CD4-positive, CD25-positive, alpha-beta regulatory T cell (primary cell): ENCODE results near the gene ATOH8. TPM values are rescaled to one million over a fixed set of nuclear protein-coding genes. Genes with fewer than 3 reads are reported as not detected.
A peak's percentile ranks its signal among the peaks of the same experiment; 100 is the strongest.

Experiments
- ATAC-seq, 2 donors: fragments of 150-1000 bp; cut with Tn5 transposase; one replicate each; pipeline ENCODE4 v1.10.0; 2021; ENCODE audit warnings: low read depth in 2 of 2, moderate number of reproducible peaks in 2 of 2, moderate library complexity in 1 of 2
- DNase-seq, 3 donors: peaks; one replicate each; pipeline versions ENCODE4 v3.0.0 to v3.0.0-alpha.2; 2012 to 2022; ENCODE audit warnings: mixed read lengths in 1 of 3
- H3K27ac ChIP-seq: one replicate; pipeline ENCODE4 v1.7.0; 2013; ENCODE audit warnings: mild to moderate bottlenecking, low read length; ENCODE audit not compliant: insufficient read depth, poor library complexity, severe bottlenecking
- H3K27me3 ChIP-seq: one replicate; pipeline ENCODE4 v1.7.0; 2013; ENCODE audit warnings: low read length; ENCODE audit not compliant: control insufficient read depth, insufficient read depth
- H3K36me3 ChIP-seq: one replicate; pipeline ENCODE4 v1.7.0; 2013; ENCODE audit warnings: mild to moderate bottlenecking, low read length, moderate library complexity; ENCODE audit not compliant: control insufficient read depth, insufficient read depth
- H3K4me1 ChIP-seq: 2 replicates; pipeline ENCODE4 v1.7.0; 2013; ENCODE audit warnings: mild to moderate bottlenecking, low read length; ENCODE audit not compliant: insufficient read depth, control insufficient read depth, poor library complexity, severe bottlenecking
- H3K4me3 ChIP-seq: one replicate; pipeline ENCODE4 v1.7.0; 2013; ENCODE audit warnings: low read depth, mild to moderate bottlenecking, low read length, moderate library complexity
- H3K9me3 ChIP-seq, 2 experiments: 1 replicate in 1 of 2; 2 replicates in 1 of 2; pipeline ENCODE4 v1.7.0; 2013; ENCODE audit warnings: low read length in 2 of 2, mild to moderate bottlenecking in 1 of 2, moderate library complexity in 1 of 2; ENCODE audit not compliant: control insufficient read depth in 2 of 2
- H3K27ac Mint-ChIP-seq, 3 donors: one replicate each; pipeline ENCODE4 v1.8.0; 2020 to 2022; ENCODE audit warnings: mild to moderate bottlenecking in 3 of 3, mixed read lengths in 3 of 3, moderate library complexity in 2 of 3
- H3K27me3 Mint-ChIP-seq: one replicate; pipeline ENCODE4 v1.8.0; 2022; ENCODE audit warnings: mild to moderate bottlenecking, mixed read lengths
- H3K36me3 Mint-ChIP-seq: one replicate; pipeline ENCODE4 v1.8.0; 2020; ENCODE audit warnings: mixed read lengths
- H3K4me1 Mint-ChIP-seq, 4 donors: one replicate each; pipeline ENCODE4 v1.8.0; 2020 to 2022; ENCODE audit warnings: mixed read lengths in 4 of 4, mild to moderate bottlenecking in 1 of 4
- H3K4me3 Mint-ChIP-seq, 4 donors: one replicate each; pipeline ENCODE4 v1.8.0; 2020 to 2022; ENCODE audit warnings: mild to moderate bottlenecking in 4 of 4, mixed read lengths in 4 of 4, moderate library complexity in 3 of 4
- H3K9me3 Mint-ChIP-seq, 7 donors: one replicate each; pipeline ENCODE4 v1.8.0; 2020 to 2022; ENCODE audit warnings: mixed read lengths in 7 of 7, mild to moderate bottlenecking in 3 of 7, moderate library complexity in 2 of 7
- polyA plus RNA-seq, 4 donors: library from polyadenylated mRNA; unstranded; fragments of 300-500 nt; fragmentation: Illumina TruSeq; gene quantifications; one replicate each; pipeline ENCODE4 v1.2.3, GENCODE V29; 2021
- total RNA-seq: library from RNA; stranded (reverse); gene quantifications from one replicate; pipeline ENCODE4 v1.2.3, GENCODE V29; 2022

Gene ATOH8
- total and polyA plus RNA-seq, 5 donors from 2014 or later: not detected

- Mint-ChIP-seq H3K9me3 (no peaks in the 10 kb centered on the region), H3K36me3 (no peaks in the 10 kb centered on the region), H3K27me3 (peaks cover 40% of the 10 kb centered on the region), H3K4me1 (peaks cover 0 to 4% (median under 1%) of the 10 kb centered on the region in 4 donors), H3K27ac (no peak overlapping the region), H3K4me3 (no peak overlapping the region)
- Histone ChIP-seq H3K27me3 (peaks cover 9% of the 10 kb centered on the region), H3K9me3 (no peaks in the 10 kb centered on the region), H3K4me1 (peaks cover 2% of the 10 kb centered on the region), H3K4me3 (no peak overlapping the region), H3K27ac (no peak overlapping the region), H3K36me3 (no peaks in the 10 kb centered on the region)
- DNase-seq: no peak
- no peak for ATAC-seq
Measured at GRCh38 chr2:85760872-85761271, 7.1 kb downstream of the ATOH8 start.

GRCh38 chr2:85761512-85761944 is 7.7 kb downstream of the ATOH8 start:
- peaks cover 11% of the 10 kb centered on the region for H3K27me3 ChIP-seq
- H3K4me1 ChIP-seq: no peaks in the 10 kb centered on the region
- peaks cover 40% of the 10 kb centered on the region for H3K27me3 Mint-ChIP-seq
- no peak for ATAC-seq
- no peaks in the 10 kb centered on the region for H3K36me3 Mint-ChIP-seq
- no peaks in the 10 kb centered on the region for H3K9me3 ChIP-seq
- H3K27ac Mint-ChIP-seq: no peak overlapping the region
- H3K4me3 Mint-ChIP-seq: no peak overlapping the region
- no peak for DNase-seq
- no peak overlapping the region for H3K4me3 ChIP-seq
- H3K36me3 ChIP-seq: no peaks in the 10 kb centered on the region
- H3K4me1 Mint-ChIP-seq: peaks cover 0 to 2% (median under 1%) of the 10 kb centered on the region in 4 donors
- no peaks in the 10 kb centered on the region for H3K9me3 Mint-ChIP-seq
- no peak overlapping the region for H3K27ac ChIP-seq

- no peak overlapping the region for H3K4me3 Mint-ChIP-seq
- no peaks in the 10 kb centered on the region for H3K36me3 ChIP-seq
- H3K27ac Mint-ChIP-seq: no peak overlapping the region
- no peak overlapping the region for H3K4me3 ChIP-seq
- H3K27me3 Mint-ChIP-seq: peaks cover 40% of the 10 kb centered on the region
- DNase-seq (no peak), ATAC-seq (no peak)
- no peaks in the 10 kb centered on the region for H3K9me3 Mint-ChIP-seq
- H3K27ac ChIP-seq: no peak overlapping the region
- no peaks in the 10 kb centered on the region for H3K36me3 Mint-ChIP-seq
- H3K9me3 ChIP-seq: no peaks in the 10 kb centered on the region
- H3K4me1 ChIP-seq: no peaks in the 10 kb centered on the region
- H3K27me3 ChIP-seq: peaks cover 11% of the 10 kb centered on the region
- peaks cover 0 to 2% (median 0%) of the 10 kb centered on the region in 4 donors for H3K4me1 Mint-ChIP-seq
Measured at GRCh38 chr2:85761946-85762345, 8.2 kb downstream of the ATOH8 start.

GRCh38 chr2:85763132-85763531 is 9.3 kb downstream of the ATOH8 start:
- Histone ChIP-seq H3K27ac (no peak overlapping the region), H3K36me3 (no peaks in the 10 kb centered on the region), H3K4me1 (no peaks in the 10 kb centered on the region), H3K27me3 (peaks cover 11% of the 10 kb centered on the region), H3K9me3 (no peaks in the 10 kb centered on the region), H3K4me3 (no peak overlapping the region)
- H3K27me3 Mint-ChIP-seq: peaks cover 34% of the 10 kb centered on the region
- no peak for DNase-seq
- no peaks in the 10 kb centered on the region for H3K36me3 Mint-ChIP-seq
- H3K9me3 Mint-ChIP-seq: no peaks in the 10 kb centered on the region
- no peak overlapping the region for H3K27ac Mint-ChIP-seq
- H3K4me1 Mint-ChIP-seq: peaks cover 0 to 2% (median 0%) of the 10 kb centered on the region in 4 donors
- H3K4me3 Mint-ChIP-seq: no peak overlapping the region
- ATAC-seq: no peak

GRCh38 chr2:85763831-85764230 is 10.0 kb downstream of the ATOH8 start:
- Histone ChIP-seq H3K27me3 (peaks cover 11% of the 10 kb centered on the region), H3K36me3 (no peaks in the 10 kb centered on the region), H3K9me3 (no peaks in the 10 kb centered on the region), H3K27ac (no peak overlapping the region), H3K4me1 (no peaks in the 10 kb centered on the region), H3K4me3 (no peak overlapping the region)
- Mint-ChIP-seq H3K4me1 (peaks cover 0 to 2% (median 0%) of the 10 kb centered on the region in 4 donors), H3K4me3 (no peak overlapping the region), H3K9me3 (peaks cover 0 to 2% (median 0%) of the 10 kb centered on the region in 7 donors), H3K36me3 (no peaks in the 10 kb centered on the region), H3K27me3 (peaks cover 36% of the 10 kb centered on the region), H3K27ac (peak overlapping the region in 1 of 3 donors; percentile 35)
- no peak for DNase-seq
- no peak for ATAC-seq

- H3K36me3 ChIP-seq: no peaks in the 10 kb centered on the region
- Mint-ChIP-seq H3K27ac (no peak overlapping the region), H3K4me3 (no peak overlapping the region), H3K36me3 (no peaks in the 10 kb centered on the region), H3K27me3 (peaks cover 38% of the 10 kb centered on the region), H3K4me1 (peaks cover 0 to 2% (median 0%) of the 10 kb centered on the region in 4 donors), H3K9me3 (peaks cover 0 to 2% (median 0%) of the 10 kb centered on the region in 7 donors)
- H3K4me3 ChIP-seq: no peak overlapping the region
- H3K27ac ChIP-seq: no peak overlapping the region
- H3K4me1 ChIP-seq: no peaks in the 10 kb centered on the region
- ATAC-seq: no peak
- no peaks in the 10 kb centered on the region for H3K9me3 ChIP-seq
- peaks cover 11% of the 10 kb centered on the region for H3K27me3 ChIP-seq
- no peak for DNase-seq
Measured at GRCh38 chr2:85765081-85765731, 11.4 kb downstream of the ATOH8 start.

GRCh38 chr2:85766229-85766628 is 12.4 kb downstream of the ATOH8 start:
- Histone ChIP-seq H3K36me3 (no peaks in the 10 kb centered on the region), H3K4me1 (no peaks in the 10 kb centered on the region), H3K27me3 (peaks cover 11% of the 10 kb centered on the region), H3K9me3 (no peaks in the 10 kb centered on the region), H3K27ac (no peak overlapping the region), H3K4me3 (no peak overlapping the region)
- Mint-ChIP-seq H3K27ac (no peak overlapping the region), H3K27me3 (peaks cover 48% of the 10 kb centered on the region), H3K4me3 (no peak overlapping the region), H3K36me3 (no peaks in the 10 kb centered on the region), H3K9me3 (peaks cover 0 to 2% (median 0%) of the 10 kb centered on the region in 7 donors), H3K4me1 (peaks cover 0 to 2% (median 0%) of the 10 kb centered on the region in 4 donors)
- DNase-seq (no peak), ATAC-seq (no peak)
